T-helper 17 cell (primary cell): Measurements from ENCODE around the gene SMIM7. TPM values are rescaled to one million over a fixed set of nuclear protein-coding genes. Genes with fewer than 3 reads are reported as not detected.
"Not testable (repeated sequence)": the region's sequence is repeated elsewhere in the genome, so short reads cannot be mapped to it uniquely, and the experiment has no call there.

Experiments
- ATAC-seq: fragments of 150-1000 bp; cut with Tn5 transposase; 2 replicates; pipeline ENCODE4 v1.10.0; 2021; ENCODE audit warnings: mild to moderate bottlenecking, moderate library complexity
- DNase-seq, 3 donors: peaks; one replicate each; pipeline versions ENCODE4 v3.0.0 to v3.0.0-alpha.2; 2020 to 2021
- H3K9me3 ChIP-seq: one replicate; pipeline ENCODE4 v1.7.0; 2013; ENCODE audit warnings: low read length, mild to moderate bottlenecking; ENCODE audit not compliant: control insufficient read depth, poor library complexity, severe bottlenecking
- H3K27ac Mint-ChIP-seq: one replicate; pipeline ENCODE4 v1.8.0; 2022; ENCODE audit warnings: mild to moderate bottlenecking, moderate library complexity, mixed read lengths
- H3K27me3 Mint-ChIP-seq: one replicate; pipeline ENCODE4 v1.8.0; 2022; ENCODE audit warnings: mixed read lengths
- H3K36me3 Mint-ChIP-seq: one replicate; pipeline ENCODE4 v1.8.0; 2022; ENCODE audit warnings: low read depth, mixed read lengths
- H3K4me1 Mint-ChIP-seq: one replicate; pipeline ENCODE4 v1.8.0; 2022; ENCODE audit warnings: mild to moderate bottlenecking, mixed read lengths
- H3K4me3 Mint-ChIP-seq: one replicate; pipeline ENCODE4 v1.8.0; 2022; ENCODE audit warnings: mild to moderate bottlenecking, moderate library complexity, mixed read lengths
- total RNA-seq, 4 donors: library from RNA in 2 of 4; stranded (reverse) in 2 of 4; gene quantifications; one replicate each; pipeline ENCODE4 v1.2.3 and lab custom pipeline; 2022 to 2026

The SMIM7 gene
- total RNA-seq, 2 donors from 2014 or later, result 60.7 to 70.2 TPM

- no peaks in the 10 kb centered on the region for H3K27me3 Mint-ChIP-seq
- H3K27ac Mint-ChIP-seq, result no peak overlapping the region
- H3K4me3 Mint-ChIP-seq, result no peak overlapping the region
- no peaks in the 10 kb centered on the region for H3K9me3 ChIP-seq
- no peaks in the 10 kb centered on the region for H3K36me3 Mint-ChIP-seq
- ATAC-seq, result no peak
- no peaks in the 10 kb centered on the region for H3K4me1 Mint-ChIP-seq
- DNase-seq, result no peak
Observed at GRCh38 chr19:16671652-16672274, 11.8 kb upstream of the SMIM7 start.

- H3K27me3 Mint-ChIP-seq, result no peaks in the 10 kb centered on the region
- H3K4me1 Mint-ChIP-seq, result no peaks in the 10 kb centered on the region
- no peak for DNase-seq
- no peaks in the 10 kb centered on the region for H3K36me3 Mint-ChIP-seq
- no peak for ATAC-seq
- H3K27ac Mint-ChIP-seq, result no peak overlapping the region
- no peak overlapping the region for H3K4me3 Mint-ChIP-seq
- H3K9me3 ChIP-seq, result no peaks in the 10 kb centered on the region
Observed at GRCh38 chr19:16670291-16670690, 10.3 kb upstream of the SMIM7 start.

GRCh38 chr19:16668702-16669101, 8.8 kb upstream of the SMIM7 start:
- H3K36me3 Mint-ChIP-seq, H3K27ac Mint-ChIP-seq, DNase-seq, H3K4me3 Mint-ChIP-seq, H3K9me3 ChIP-seq, H3K27me3 Mint-ChIP-seq, ATAC-seq, H3K4me1 Mint-ChIP-seq: not testable (repeated sequence)

- ATAC-seq (no peak), DNase-seq (no peak)
- peaks cover 7% of the 10 kb centered on the region for H3K4me1 Mint-ChIP-seq
- no peaks in the 10 kb centered on the region for H3K36me3 Mint-ChIP-seq
- no peak overlapping the region for H3K4me3 Mint-ChIP-seq
- H3K27ac Mint-ChIP-seq, result no peak overlapping the region
- no peaks in the 10 kb centered on the region for H3K27me3 Mint-ChIP-seq
- no peaks in the 10 kb centered on the region for H3K9me3 ChIP-seq
Observed at GRCh38 chr19:16668176-16668575, 8.2 kb upstream of the SMIM7 start.

GRCh38 chr19:16661480-16662034, 1.6 kb upstream of the SMIM7 start:
- H3K9me3 ChIP-seq, result no peaks in the 10 kb centered on the region
- H3K36me3 Mint-ChIP-seq, result peaks cover 2% of the 10 kb centered on the region
- DNase-seq, result no peak
- ATAC-seq, result no peak
- peak overlapping the region; percentile 85 for H3K4me3 Mint-ChIP-seq
- H3K27me3 Mint-ChIP-seq, result no peaks in the 10 kb centered on the region
- peaks cover 34% of the 10 kb centered on the region for H3K4me1 Mint-ChIP-seq
- H3K27ac Mint-ChIP-seq, result peak overlapping the region; percentile 19

GRCh38 chr19:16660763-16661479, 977 bp upstream of the SMIM7 start, which contains the start of gene TMEM38A:
Gene TMEM38A, plus strand, starts transcription at chr19:16661139. Its CDS starts 79 bp downstream, at chr19:16661218.
- peaks cover 34% of the 10 kb centered on the region for H3K4me1 Mint-ChIP-seq
- no peaks in the 10 kb centered on the region for H3K27me3 Mint-ChIP-seq
- ATAC-seq, result no peak
- peak; percentile 24 to 64 (median 53) for DNase-seq
- H3K4me3 Mint-ChIP-seq, result peak within 1 kb of the TSS; percentile 96
- peak within 1 kb of the TSS; percentile 92 for H3K27ac Mint-ChIP-seq
- peaks cover 2% of the 10 kb centered on the region for H3K36me3 Mint-ChIP-seq
- no peaks in the 10 kb centered on the region for H3K9me3 ChIP-seq

GRCh38 chr19:16659464-16659831, 496 bp downstream of the SMIM7 start:
- H3K9me3 ChIP-seq, result no peaks in the 10 kb centered on the region
- peaks cover 2% of the 10 kb centered on the region for H3K36me3 Mint-ChIP-seq
- H3K4me3 Mint-ChIP-seq, result peak overlapping the region; percentile 96
- ATAC-seq (no peak), DNase-seq (peak in 1 of 3 donors; percentile 8)
- H3K4me1 Mint-ChIP-seq, result peaks cover 34% of the 10 kb centered on the region
- peak overlapping the region; percentile 92 for H3K27ac Mint-ChIP-seq
- H3K27me3 Mint-ChIP-seq, result no peaks in the 10 kb centered on the region

GRCh38 chr19:16657384-16657783, 2.6 kb downstream of the SMIM7 start:
- ATAC-seq, result no peak
- Mint-ChIP-seq H3K27me3 (no peaks in the 10 kb centered on the region), H3K27ac (no peak overlapping the region), H3K36me3 (peaks cover 5% of the 10 kb centered on the region), H3K4me3 (no peak overlapping the region), H3K4me1 (peaks cover 29% of the 10 kb centered on the region)
- no peaks in the 10 kb centered on the region for H3K9me3 ChIP-seq
- no peak for DNase-seq

- H3K4me1 Mint-ChIP-seq, result peaks cover 28% of the 10 kb centered on the region
- no peaks in the 10 kb centered on the region for H3K9me3 ChIP-seq
- H3K4me3 Mint-ChIP-seq, result no peak overlapping the region
Observed at GRCh38 chr19:16655727-16656126, 4.2 kb downstream of the SMIM7 start.

GRCh38 chr19:16654627-16655026, 5.3 kb downstream of the SMIM7 start:
- no peak for ATAC-seq
- Mint-ChIP-seq H3K4me1 (peaks cover 32% of the 10 kb centered on the region), H3K4me3 (no peak overlapping the region), H3K27me3 (no peaks in the 10 kb centered on the region), H3K36me3 (peaks cover 8% of the 10 kb centered on the region), H3K27ac (no peak overlapping the region)
- no peak for DNase-seq
- no peaks in the 10 kb centered on the region for H3K9me3 ChIP-seq

More at GRCh38 chr19:16655727-16656126, 4.2 kb downstream of the SMIM7 start:
- Mint-ChIP-seq H3K36me3 (peaks cover 8% of the 10 kb centered on the region), H3K27me3 (no peaks in the 10 kb centered on the region), H3K27ac (no peak overlapping the region)
- ATAC-seq, result no peak
- no peak for DNase-seq

- Mint-ChIP-seq H3K27me3 (no peaks in the 10 kb centered on the region), H3K4me1 (peaks cover 33% of the 10 kb centered on the region), H3K4me3 (no peak overlapping the region), H3K27ac (no peak overlapping the region), H3K36me3 (peaks cover 8% of the 10 kb centered on the region)
- no peaks in the 10 kb centered on the region for H3K9me3 ChIP-seq
- DNase-seq (no peak), ATAC-seq (peak; percentile 40)
Observed at GRCh38 chr19:16654140-16654539, 5.8 kb downstream of the SMIM7 start.

GRCh38 chr19:16652854-16653253, 7.1 kb downstream of the SMIM7 start:
- peak overlapping the region; percentile 37 for H3K27ac Mint-ChIP-seq
- DNase-seq (no peak), ATAC-seq (no peak)
- peaks cover 23% of the 10 kb centered on the region for H3K4me1 Mint-ChIP-seq
- peaks cover 5% of the 10 kb centered on the region for H3K36me3 Mint-ChIP-seq
- no peaks in the 10 kb centered on the region for H3K9me3 ChIP-seq
- no peak overlapping the region for H3K4me3 Mint-ChIP-seq
- no peaks in the 10 kb centered on the region for H3K27me3 Mint-ChIP-seq

GRCh38 chr19:16651421-16652188, 8.3 kb downstream of the SMIM7 start:
- H3K9me3 ChIP-seq, H3K36me3 Mint-ChIP-seq, ATAC-seq, H3K4me3 Mint-ChIP-seq, H3K27me3 Mint-ChIP-seq, DNase-seq, H3K27ac Mint-ChIP-seq: not testable (repeated sequence)
- H3K4me1 Mint-ChIP-seq, result peaks cover 16% of the 10 kb centered on the region
